Fibroblast of skin of scalp (primary cell): ENCODE data around the gene HECW1. TPM values are rescaled to one million over a fixed set of nuclear protein-coding genes. Genes with fewer than 3 reads are reported as not detected.
A peak's percentile ranks its signal among the peaks of the same experiment; 100 is the strongest.
"Not testable (repeated sequence)": the region's sequence is repeated elsewhere in the genome, so short reads cannot be mapped to it uniquely, and the experiment has no call there.

Experiments
- DNase-seq: peaks from one replicate; pipeline ENCODE4 v3.0.0-alpha.2; 2013
- polyA plus RNA-seq, 2 experiments: library from polyadenylated mRNA; unstranded; fragments of 120-200 nt; gene quantifications; one replicate each; pipeline ENCODE4 v1.2.1, GENCODE V29; 2013; ENCODE audit not compliant: insufficient read length in 2 of 2

HECW1 gene
- 3.4 TPM for polyA plus RNA-seq (2013, experiment 1 of 2; ENCODE audit: insufficient read length)
- 3.7 TPM for polyA plus RNA-seq (2013, experiment 2 of 2; ENCODE audit: insufficient read length)

GRCh38 chr7:43112459-43112940 lies at the start of gene HECW1:
Gene HECW1 (plus strand): TSS chr7:43112647. CDS start chr7:43243906, 131,259 bp downstream.
- no peak for DNase-seq

GRCh38 chr7:43071604-43072003 lies 40.8 kb upstream of the HECW1 start:
- DNase-seq = peak; percentile 31

DNA sequence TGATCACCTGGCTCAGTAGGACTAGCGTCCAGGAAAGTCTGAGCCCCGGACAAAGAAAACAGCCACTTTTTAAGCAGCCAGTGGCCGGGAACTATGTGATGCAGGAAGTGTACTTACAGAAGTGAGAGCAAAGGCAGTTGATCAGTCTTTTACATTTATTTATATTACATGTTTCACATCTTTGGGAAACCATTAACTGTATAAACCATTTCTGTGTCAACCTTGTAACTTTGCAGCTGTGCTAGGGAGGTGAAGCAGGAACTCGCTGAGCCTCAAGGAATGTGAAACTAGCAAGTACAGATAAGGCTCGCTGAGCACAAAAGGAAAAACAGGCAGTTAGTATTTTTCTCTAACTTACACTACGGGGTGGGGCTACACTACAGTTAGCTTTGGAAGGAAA lies 39.9 kb upstream of the HECW1 start:
- DNase-seq = no peak

- DNase-seq = not testable (repeated sequence)
Observed at GRCh38 chr7:43073811-43074210, 38.6 kb upstream of the HECW1 start.

GRCh38 chr7:43076189-43076605 lies 36.2 kb upstream of the HECW1 start:
- peak; percentile 71 for DNase-seq

DNA sequence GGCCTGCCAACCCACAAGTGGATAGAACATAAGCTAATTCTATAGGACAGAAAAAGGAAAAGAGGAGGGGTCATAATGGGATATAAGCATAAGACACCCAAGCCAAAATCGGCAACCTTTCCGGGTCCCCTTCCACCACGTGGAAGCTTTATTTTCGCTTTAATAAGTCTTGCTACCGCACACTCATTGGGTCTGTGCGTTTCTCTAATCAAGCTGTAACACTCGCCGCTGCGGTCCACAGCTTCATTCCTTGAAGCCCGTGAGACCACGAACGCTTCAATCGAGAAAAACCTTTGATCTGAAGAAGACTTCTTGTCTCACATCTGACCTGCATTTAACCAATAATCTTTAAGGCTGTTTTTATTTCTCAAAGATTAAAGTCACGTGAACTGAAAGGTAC lies 35.8 kb upstream of the HECW1 start:
- no peak for DNase-seq

GRCh38 chr7:43077285-43077684 lies 35.2 kb upstream of the HECW1 start:
- DNase-seq = no peak

- peak; percentile 25 for DNase-seq
Observed at GRCh38 chr7:43077732-43078391, 34.6 kb upstream of the HECW1 start.

GRCh38 chr7:43078794-43079193 lies 33.7 kb upstream of the HECW1 start:
- DNase-seq = no peak

GRCh38 chr7:43081603-43082002 lies 30.8 kb upstream of the HECW1 start:
- DNase-seq = no peak

DNA sequence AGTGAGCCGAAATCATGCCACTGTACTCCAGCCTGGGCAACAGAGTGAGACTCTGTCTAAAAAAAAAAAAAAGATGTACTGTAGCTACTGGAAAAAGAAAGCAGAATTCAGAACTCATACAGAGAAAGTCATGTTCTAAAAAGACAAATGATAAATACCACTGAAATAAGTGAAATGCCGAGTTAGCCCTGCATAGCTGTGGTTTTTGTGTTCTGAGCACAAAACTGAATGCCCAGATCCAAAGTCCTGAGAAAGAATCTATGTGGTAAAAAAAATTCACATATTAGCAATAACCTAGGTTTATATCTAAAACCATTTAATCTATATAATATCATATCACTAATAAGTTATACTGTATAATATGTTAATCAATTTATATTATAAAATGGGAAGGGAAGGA lies 29.3 kb upstream of the HECW1 start:
- peak; percentile 74 for DNase-seq

DNA sequence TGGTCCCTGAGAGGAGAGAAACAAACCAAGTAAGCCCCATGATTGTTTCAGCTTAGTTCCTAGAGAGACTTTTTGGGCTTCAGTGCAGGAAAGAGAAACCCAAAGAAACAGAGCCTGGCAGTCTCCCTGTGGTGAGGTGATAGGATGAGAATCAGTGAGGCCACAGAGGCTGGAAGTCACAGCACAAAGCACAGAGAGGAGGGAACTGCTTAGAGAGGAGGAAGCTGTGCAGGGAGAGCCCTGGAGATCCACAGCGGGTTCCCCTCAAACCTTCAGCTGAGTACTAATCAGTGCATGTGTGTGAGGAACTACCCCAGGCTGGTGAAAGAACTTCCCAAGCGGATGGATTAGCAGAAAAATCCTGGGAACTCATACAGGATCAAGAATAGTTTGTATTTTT lies 27.4 kb upstream of the HECW1 start:
- DNase-seq = no peak

- DNase-seq = no peak
Observed at GRCh38 chr7:43085992-43086391, 26.5 kb upstream of the HECW1 start.

GRCh38 chr7:43092819-43093218 lies 19.6 kb upstream of the HECW1 start:
- no peak for DNase-seq

GRCh38 chr7:43096875-43097274 lies 15.6 kb upstream of the HECW1 start:
- DNase-seq = no peak

DNA sequence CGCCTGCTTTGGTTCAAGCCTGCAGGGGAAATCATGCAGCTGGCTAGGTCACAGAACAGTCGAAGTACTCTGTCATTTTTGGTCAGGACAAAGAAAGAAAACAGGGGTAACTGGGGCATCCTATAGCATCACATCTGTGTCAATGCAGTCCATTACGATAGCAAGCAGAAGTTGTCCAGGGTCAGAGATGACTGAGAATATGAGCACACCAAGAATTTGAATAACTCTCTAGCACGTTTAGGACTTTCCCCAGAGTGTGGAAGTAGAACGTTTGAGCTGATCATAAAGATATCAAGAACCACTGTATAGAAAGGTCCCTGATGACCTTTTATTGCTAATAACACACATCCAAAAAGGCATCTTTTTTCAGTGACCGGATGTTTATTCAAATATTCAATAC lies 12.7 kb upstream of the HECW1 start:
- DNase-seq = no peak

- no peak for DNase-seq
Observed at GRCh38 chr7:43104874-43105520, 7.5 kb upstream of the HECW1 start.

DNA sequence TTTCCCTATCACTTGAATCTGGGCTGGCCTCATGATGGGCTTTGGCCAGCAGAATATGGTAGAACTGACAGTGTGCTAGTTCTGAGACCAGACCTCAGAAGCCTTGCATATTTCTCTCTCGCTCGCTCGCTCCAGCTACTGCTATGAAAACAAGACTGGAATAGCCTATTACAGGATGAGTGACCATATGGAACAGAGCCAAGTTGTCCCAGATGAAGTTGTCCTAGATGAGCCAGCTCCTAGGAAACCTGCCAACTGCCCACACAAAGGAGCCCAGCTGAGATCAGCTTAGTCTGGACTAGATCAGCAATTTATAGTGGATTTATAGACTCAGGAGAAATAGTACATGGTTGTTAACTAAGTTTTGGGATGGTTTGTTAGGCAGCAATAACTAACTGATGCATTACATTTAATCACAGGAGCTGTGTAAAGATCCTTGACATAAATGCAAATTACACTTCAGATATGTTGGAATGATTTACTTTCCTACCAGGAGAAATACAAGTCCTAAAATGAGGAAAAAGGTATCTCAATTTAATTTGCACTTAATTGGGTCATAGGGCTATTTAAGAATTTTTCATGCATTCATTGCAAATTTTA lies 6.8 kb upstream of the HECW1 start:
- DNase-seq = peak; percentile 67

- DNase-seq = peak; percentile 70
Observed at GRCh38 chr7:43108255-43109011, 4.0 kb upstream of the HECW1 start.

- no peak for DNase-seq
Observed at GRCh38 chr7:43110791-43111535, 1.5 kb upstream of the HECW1 start.

DNA sequence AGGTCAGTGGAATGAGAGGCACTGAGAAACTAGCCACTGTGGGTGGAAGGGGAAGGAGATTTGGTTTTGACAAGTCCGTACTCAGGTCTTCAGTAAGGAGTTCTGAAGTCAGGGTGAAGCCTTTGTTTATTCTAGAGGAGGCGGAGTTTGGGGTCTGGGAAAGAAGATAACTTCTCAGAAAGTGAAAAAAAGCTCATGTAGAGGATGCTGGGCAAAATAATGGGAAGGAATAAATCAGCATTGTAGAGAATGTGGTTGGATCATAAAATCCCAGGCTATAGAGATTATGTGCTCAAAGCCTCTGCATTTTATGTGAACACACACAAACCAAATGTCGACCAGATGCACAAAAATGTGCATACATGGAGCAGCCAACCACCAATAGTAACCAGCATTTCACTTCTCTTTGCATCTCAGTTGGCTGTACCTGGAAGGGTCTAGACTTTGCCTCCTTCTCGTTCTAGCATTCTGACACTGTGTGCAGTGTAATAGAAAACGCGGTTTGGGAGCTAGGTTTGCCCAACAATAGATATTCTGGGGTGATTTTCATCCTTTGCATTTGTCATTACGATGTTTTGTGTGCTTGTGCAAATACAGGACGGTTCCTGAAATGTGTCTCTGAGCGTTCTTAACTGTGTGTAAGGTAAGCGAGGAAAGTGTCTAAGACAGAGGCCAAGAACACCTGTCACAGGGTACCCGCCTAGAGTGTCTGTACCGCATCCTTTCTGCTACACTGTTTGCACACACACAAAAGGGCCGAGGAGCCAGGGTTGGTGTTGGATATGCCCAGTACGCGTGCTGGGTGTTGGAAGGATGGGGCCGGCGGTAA lies 603 bp upstream of the HECW1 start:
- no peak for DNase-seq
